DMS 273 treated with DMSO at 0.1 percent for 48 hours (cell line): ENCODE results near the gene HAPLN3.
"Not testable (repeated sequence)": the region's sequence is repeated elsewhere in the genome, so short reads cannot be mapped to it uniquely, and the experiment has no call there.

Source experiments
- DNase-seq: peaks from one replicate; lab custom pipeline; 2025; lab: John Stamatoyannopoulos, UW

HAPLN3 gene

GRCh38 chr15:88894819-88895767 is at the start of gene HAPLN3:
HAPLN3 (minus strand) TSS chr15:88895544; CDS start chr15:88887298, 8,246 bp downstream.
- no peak for DNase-seq

GRCh38 chr15:88940110-88940675 is 44.8 kb upstream of the HAPLN3 start:
- DNase-seq, result no peak

GRCh38 chr15:88939486-88939806 is 44.1 kb upstream of the HAPLN3 start:
- DNase-seq, result no peak

GRCh38 chr15:88938802-88939485 is 43.6 kb upstream of the HAPLN3 start:
- no peak for DNase-seq

GRCh38 chr15:88934449-88934848 is 39.1 kb upstream of the HAPLN3 start:
- not testable (repeated sequence) for DNase-seq

GRCh38 chr15:88932875-88933330 is 37.6 kb upstream of the HAPLN3 start:
- DNase-seq, result no peak

GRCh38 chr15:88932271-88932874 is 37.0 kb upstream of the HAPLN3 start:
- no peak for DNase-seq

GRCh38 chr15:88930579-88930978 is 35.2 kb upstream of the HAPLN3 start:
- DNase-seq, result no peak

- not testable (repeated sequence) for DNase-seq
These were observed 34.2 kb upstream of the HAPLN3 start for GRCh38 chr15:88929358-88930098.

- not testable (repeated sequence) for DNase-seq
These were observed 32.8 kb upstream of the HAPLN3 start for GRCh38 chr15:88928192-88928591.

- not testable (repeated sequence) for DNase-seq
These were observed 30.3 kb upstream of the HAPLN3 start for GRCh38 chr15:88925648-88926047.

- not testable (repeated sequence) for DNase-seq
These were observed 25.6 kb upstream of the HAPLN3 start for GRCh38 chr15:88920892-88921435.

- no peak for DNase-seq
These were observed 25.0 kb upstream of the HAPLN3 start for GRCh38 chr15:88920186-88920891.

GRCh38 chr15:88918738-88919137 is 23.4 kb upstream of the HAPLN3 start:
- DNase-seq, result no peak

GRCh38 chr15:88917760-88918159 is 22.4 kb upstream of the HAPLN3 start:
- no peak for DNase-seq

GRCh38 chr15:88915354-88915753 is 20.0 kb upstream of the HAPLN3 start:
- no peak for DNase-seq

GRCh38 chr15:88913850-88914169 is 18.5 kb upstream of the HAPLN3 start:
- DNase-seq, result no peak

- DNase-seq, result no peak
These were observed 17.9 kb upstream of the HAPLN3 start, which contains the start of gene MFGE8 for GRCh38 chr15:88913017-88913849. MFGE8 (minus strand) TSS chr15:88913379; CDS start chr15:88913319, 60 bp downstream.

GRCh38 chr15:88912500-88912921 is 17.2 kb upstream of the HAPLN3 start:
- no peak for DNase-seq

GRCh38 chr15:88911766-88912118 is 16.4 kb upstream of the HAPLN3 start:
- no peak for DNase-seq
